Mesodermal cell (in vitro differentiated cells): ENCODE results near the gene IL36B.

ENCODE experiments used
- H3K27ac ChIP-seq: 2 replicates; pipeline ENCODE4 v1.7.0; 2013; ENCODE audit warnings: mild to moderate bottlenecking, low read depth, low read length, moderate library complexity; ENCODE audit not compliant: severe bottlenecking
- H3K36me3 ChIP-seq: 2 replicates; pipeline ENCODE4 v1.7.1; 2013; ENCODE audit warnings: mild to moderate bottlenecking, low read length, moderate library complexity; ENCODE audit not compliant: control insufficient read depth, insufficient read depth
- H3K4me1 ChIP-seq: one replicate; pipeline ENCODE4 v1.7.1; 2013; ENCODE audit warnings: mild to moderate bottlenecking, low read length; ENCODE audit not compliant: insufficient read depth, control insufficient read depth, poor library complexity, severe bottlenecking
- H3K4me3 ChIP-seq: 2 replicates; pipeline ENCODE4 v1.7.0; 2013; ENCODE audit warnings: low read length, control low read depth, mild to moderate bottlenecking; ENCODE audit not compliant: insufficient read depth, poor library complexity, severe bottlenecking; ENCODE audit errors: extremely low read depth
- H3K9me3 ChIP-seq: 2 replicates; pipeline ENCODE4 v1.7.1; 2013; ENCODE audit warnings: mild to moderate bottlenecking, low read length, moderate library complexity; ENCODE audit not compliant: control insufficient read depth
- WGBS, 2 experiments: methylation state at CpG; one replicate each; pipeline ENCODE4 v1.1.5; 2013; ENCODE audit warnings: missing lambda C conversion rate in 2 of 2; ENCODE audit not compliant: insufficient coverage in 2 of 2; 5-methylcytosine and 5-hydroxymethylcytosine counted together

IL36B gene

DNA sequence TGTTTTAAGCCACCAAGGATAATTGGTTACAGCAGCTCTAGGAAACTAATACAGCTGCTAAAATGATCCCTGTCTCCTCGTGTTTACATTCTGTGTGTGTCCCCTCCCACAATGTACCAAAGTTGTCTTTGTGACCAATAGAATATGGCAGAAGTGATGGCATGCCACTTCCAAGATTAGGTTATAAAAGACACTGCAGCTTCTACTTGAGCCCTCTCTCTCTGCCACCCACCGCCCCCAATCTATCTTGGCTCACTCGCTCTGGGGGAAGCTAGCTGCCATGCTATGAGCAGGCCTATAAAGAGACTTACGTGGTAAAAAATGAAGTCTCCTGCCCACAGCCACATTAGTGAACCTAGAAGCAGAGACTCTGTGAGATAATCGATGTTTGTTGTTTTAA is 11.6 kb upstream of the IL36B start:
- Histone ChIP-seq H3K36me3 (no peaks in the 10 kb centered on the region), H3K4me1 (no peaks in the 10 kb centered on the region), H3K4me3 (no peak overlapping the region), H3K9me3 (no peaks in the 10 kb centered on the region), H3K27ac (no peak overlapping the region)
- WGBS, 2 experiments: 72 to 77% methylated on average over 2 to 4 of the region's 5 CpGs

DNA sequence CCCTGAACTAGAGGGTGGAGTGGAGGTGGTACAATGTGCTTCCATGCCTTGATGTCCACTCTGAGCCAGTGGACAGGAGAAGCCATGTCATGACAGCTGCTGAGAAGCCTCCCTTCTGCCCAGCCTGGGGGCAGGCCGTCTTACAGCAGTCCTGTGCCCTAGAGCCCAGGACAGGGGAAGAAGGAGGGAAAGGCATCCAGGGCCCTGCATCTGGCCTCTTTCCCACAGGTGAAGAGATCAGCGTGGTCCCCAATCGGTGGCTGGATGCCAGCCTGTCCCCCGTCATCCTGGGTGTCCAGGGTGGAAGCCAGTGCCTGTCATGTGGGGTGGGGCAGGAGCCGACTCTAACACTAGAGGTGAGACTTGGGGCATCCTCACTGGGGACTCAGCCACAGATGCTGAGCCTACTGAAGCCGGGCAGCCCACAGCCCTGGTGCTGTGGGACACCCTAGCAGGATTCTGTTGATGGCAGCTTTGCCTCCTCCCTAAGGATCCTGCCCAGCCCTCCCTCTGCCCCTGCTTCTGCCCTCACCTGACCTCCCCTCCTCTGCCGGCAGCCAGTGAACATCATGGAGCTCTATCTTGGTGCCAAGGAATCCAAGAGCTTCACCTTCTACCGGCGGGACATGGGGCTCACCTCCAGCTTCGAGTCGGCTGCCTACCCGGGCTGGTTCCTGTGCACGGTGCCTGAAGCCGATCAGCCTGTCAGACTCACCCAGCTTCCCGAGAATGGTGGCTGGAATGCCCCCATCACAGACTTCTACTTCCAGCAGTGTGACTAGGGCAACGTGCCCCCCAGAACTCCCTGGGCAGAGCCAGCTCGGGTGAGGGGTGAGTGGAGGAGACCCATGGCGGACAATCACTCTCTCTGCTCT is 9.5 kb upstream of the IL36B start:
- Histone ChIP-seq H3K27ac (no peak overlapping the region), H3K4me1 (no peaks in the 10 kb centered on the region), H3K4me3 (no peak overlapping the region), H3K36me3 (no peaks in the 10 kb centered on the region), H3K9me3 (no peaks in the 10 kb centered on the region)
- 81 to 90% methylated on average over 13 to 16 of the region's 18 CpGs for WGBS, 2 experiments

DNA sequence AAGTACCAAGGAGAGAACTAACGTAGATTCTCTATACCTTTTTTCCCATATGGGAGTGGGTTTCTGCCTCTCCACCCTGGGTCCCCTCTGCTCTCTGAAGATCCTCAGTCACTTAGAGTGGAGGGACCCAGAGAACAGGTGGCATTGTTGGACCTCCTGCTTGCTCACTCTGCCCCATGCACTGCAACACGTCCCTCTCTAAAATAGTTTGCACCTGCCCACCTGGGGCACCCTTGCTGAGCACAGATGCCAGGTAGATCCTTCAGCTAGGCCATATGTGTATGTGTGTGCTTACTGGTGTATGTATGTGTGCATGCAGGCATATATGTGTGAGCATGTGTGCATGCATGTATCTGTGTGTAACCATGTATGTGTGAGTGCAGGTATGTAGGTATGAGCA is 8.6 kb upstream of the IL36B start:
- H3K4me3 ChIP-seq: no peak overlapping the region
- no peaks in the 10 kb centered on the region for H3K9me3 ChIP-seq
- WGBS, 2 experiments: no CpG with 5 or more reads among the region's 2 CpGs
- no peaks in the 10 kb centered on the region for H3K36me3 ChIP-seq
- no peak overlapping the region for H3K27ac ChIP-seq
- H3K4me1 ChIP-seq: no peaks in the 10 kb centered on the region

DNA sequence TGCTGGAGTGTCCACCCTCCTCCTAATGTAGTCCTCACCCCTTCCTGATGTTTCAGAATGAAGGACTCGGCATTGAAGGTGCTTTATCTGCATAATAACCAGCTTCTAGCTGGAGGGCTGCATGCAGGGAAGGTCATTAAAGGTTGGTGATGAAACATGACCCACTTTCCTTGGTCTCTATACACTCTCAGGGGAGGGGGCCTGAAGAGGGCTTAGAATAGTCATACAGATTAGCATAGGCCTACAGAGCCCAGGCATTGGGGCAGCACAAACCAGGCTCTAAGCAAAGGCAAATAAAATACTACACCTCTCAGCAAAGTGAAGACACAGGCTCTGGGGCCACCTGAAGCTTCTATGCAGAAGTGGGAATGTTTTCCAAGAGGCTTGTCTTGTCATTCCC is 8.1 kb upstream of the IL36B start:
- WGBS, 2 experiments: 60% methylated on average over 1 of the region's 1 CpG; no CpG with 5 or more reads in 1 of the 2 experiments
- Histone ChIP-seq H3K4me3 (no peak overlapping the region), H3K36me3 (no peaks in the 10 kb centered on the region), H3K27ac (no peak overlapping the region), H3K4me1 (no peaks in the 10 kb centered on the region), H3K9me3 (no peaks in the 10 kb centered on the region)

DNA sequence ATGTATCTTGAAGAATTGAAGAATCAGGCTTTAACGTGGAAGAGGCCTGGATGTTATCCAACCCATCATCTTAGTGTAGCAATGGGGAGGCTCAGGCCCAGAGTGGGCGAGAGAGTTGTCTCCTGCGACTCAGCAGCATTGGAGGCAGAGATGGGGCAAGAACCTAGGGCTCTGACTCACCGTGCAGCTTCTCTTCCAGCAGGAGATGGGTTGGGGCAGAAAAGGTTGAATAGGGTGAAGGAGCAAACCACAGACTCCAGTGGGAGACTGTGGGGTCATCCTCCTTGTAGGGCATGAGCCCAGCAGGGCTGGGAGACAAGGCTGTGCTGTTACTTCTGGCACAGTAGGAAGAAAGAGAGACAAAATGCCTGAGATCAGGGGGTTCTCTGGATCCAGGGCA is 7.7 kb upstream of the IL36B start:
- Histone ChIP-seq H3K4me1 (no peaks in the 10 kb centered on the region), H3K27ac (no peak overlapping the region), H3K36me3 (no peaks in the 10 kb centered on the region), H3K9me3 (no peaks in the 10 kb centered on the region), H3K4me3 (no peak overlapping the region)
- WGBS, 2 experiments: 76 to 78% methylated on average over 3 to 4 of the region's 4 CpGs

DNA sequence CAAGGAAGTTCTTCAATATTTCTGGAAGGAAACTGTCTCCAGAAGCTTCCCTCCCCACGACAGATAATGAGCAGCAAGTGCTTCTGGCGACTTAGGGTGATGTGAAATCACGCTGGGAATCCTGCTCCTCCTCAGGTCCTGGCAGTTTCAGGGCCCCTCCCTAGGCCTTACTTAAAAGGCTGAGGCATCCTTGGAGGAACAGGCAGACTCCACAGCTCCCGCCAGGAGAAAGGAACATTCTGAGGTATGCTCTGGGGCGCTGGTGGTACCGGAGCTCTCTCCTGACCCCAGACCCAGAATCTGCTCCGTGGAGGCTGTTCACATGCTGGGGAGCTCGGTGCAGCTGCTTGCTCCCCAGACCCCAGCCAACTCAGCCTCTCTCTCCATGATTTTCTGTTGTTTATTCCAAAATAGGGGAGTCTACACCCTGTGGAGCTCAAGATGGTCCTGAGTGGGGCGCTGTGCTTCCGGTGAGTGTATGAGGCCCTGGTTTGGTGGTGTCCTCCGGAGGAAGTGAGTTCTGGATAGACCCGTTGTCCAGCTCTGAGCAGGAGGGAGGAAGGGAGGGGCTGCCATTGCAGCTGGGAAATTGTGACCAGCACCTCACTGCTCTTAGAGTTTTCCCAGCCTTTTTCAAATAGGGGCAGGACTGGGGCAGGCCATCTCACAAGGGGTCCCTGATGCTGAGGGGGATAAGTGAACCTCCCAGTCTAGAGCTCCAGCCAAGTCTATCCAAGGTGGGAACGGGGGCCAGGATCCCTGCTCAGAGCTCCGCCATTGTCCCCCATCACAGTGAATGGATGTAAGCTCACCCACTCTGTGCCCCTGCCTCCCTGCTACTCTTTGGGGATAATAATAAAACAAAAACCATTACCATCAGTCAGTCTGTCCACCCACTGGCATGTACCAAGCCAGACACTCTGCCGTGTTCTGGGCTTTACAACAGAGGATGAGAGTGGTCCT is 6.6 kb upstream of the IL36B start, which contains the start of gene IL36RN:
TSS of gene IL36RN (plus strand) at position 201 of the 963 bp plus-strand sequence. CDS start at position 442, 241 bp downstream.
- WGBS, 2 experiments: 83 to 89% methylated on average over 10 to 14 of the region's 15 CpGs

DNA sequence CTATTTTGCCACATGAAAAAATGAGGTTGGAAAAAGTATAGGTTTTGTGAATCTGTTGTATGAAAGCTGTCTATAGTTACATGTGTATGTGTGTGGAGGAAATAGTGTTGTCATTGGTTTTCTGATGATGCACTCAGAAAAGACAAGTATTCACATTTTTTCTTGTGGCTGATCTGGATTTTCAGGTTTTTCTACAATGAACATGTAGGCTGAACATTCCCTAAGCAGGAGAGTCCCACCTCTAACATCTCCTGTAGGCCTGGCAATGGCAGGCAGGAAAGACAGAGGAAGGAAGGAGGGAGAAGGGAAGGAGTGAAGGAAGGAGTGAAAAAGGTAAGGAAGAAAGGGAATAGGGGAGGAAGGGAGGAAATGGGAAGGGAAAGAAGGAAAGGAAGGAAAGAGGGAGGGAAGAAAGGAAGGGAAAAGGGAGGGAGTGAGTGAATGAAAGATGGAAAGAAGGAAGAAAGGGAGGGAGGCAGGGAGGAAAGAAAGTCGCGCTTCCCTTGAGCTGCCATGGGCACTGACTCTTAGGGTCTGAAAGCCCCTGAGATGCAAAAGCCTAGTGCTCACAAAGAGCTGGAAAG is 5.8 kb upstream of the IL36B start:
- Histone ChIP-seq H3K4me3 (no peak overlapping the region), H3K27ac (no peak overlapping the region), H3K4me1 (no peaks in the 10 kb centered on the region), H3K9me3 (peaks cover 9% of the 10 kb centered on the region), H3K36me3 (no peaks in the 10 kb centered on the region)
- WGBS, 2 experiments: 68 to 79% methylated on average over 2 of the region's 2 CpGs

More for the DNA sequence above, 6.6 kb upstream of the IL36B start, which contains the start of gene IL36RN:
- Histone ChIP-seq H3K4me1 (no peaks in the 10 kb centered on the region), H3K36me3 (no peaks in the 10 kb centered on the region), H3K27ac (no peak within 1 kb of the TSS), H3K9me3 (peaks cover 2% of the 10 kb centered on the region), H3K4me3 (no peak within 1 kb of the TSS)

DNA sequence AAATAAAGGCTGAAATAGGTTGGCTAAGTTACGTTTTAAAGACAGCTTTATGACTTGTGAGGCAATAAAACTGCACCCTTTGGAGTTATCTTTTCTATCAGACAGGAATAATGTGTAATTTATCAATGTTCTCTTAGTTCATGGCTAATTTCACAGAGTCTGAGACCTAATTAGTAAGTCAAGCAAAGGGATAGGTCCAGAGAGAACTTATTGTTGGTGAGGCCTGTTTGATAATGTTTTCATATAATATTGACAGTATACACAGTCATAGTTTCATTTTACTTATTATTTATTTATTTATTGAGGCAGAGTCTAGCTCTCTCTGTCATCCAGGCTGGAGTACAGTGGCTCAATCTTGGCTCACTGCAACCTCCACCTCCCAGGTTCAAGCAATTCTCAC is 4.5 kb upstream of the IL36B start:
- WGBS, 2 experiments: 75 to 80% methylated on average over 1 of the region's 1 CpG
- no peaks in the 10 kb centered on the region for H3K4me1 ChIP-seq
- no peak overlapping the region for H3K4me3 ChIP-seq
- H3K27ac ChIP-seq: no peak overlapping the region
- peaks cover 12% of the 10 kb centered on the region for H3K9me3 ChIP-seq
- no peaks in the 10 kb centered on the region for H3K36me3 ChIP-seq

DNA sequence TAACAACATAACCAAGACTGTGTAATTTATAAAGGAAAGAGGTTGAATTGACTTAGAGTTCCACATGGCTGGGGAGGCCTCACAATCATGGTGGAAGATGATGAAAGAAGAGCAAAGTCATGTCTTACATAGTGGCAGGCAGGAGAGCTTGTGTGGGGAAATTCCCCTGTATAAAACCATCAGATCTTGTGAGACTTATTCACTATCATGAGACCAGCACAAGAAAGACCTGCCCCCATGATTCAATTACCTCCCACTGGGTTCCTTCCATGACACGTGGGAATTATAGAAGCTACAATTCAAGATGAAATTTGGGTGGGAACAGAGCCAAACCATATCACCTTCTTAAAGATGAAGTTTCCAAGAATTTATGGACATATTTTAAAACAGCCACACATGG is 3.9 kb upstream of the IL36B start:
- peaks cover 12% of the 10 kb centered on the region for H3K9me3 ChIP-seq
- no peak overlapping the region for H3K4me3 ChIP-seq
- no peak overlapping the region for H3K27ac ChIP-seq
- no peaks in the 10 kb centered on the region for H3K4me1 ChIP-seq
- H3K36me3 ChIP-seq: no peaks in the 10 kb centered on the region
- no CpG with 5 or more reads among the region's 1 CpG for WGBS, 2 experiments

DNA sequence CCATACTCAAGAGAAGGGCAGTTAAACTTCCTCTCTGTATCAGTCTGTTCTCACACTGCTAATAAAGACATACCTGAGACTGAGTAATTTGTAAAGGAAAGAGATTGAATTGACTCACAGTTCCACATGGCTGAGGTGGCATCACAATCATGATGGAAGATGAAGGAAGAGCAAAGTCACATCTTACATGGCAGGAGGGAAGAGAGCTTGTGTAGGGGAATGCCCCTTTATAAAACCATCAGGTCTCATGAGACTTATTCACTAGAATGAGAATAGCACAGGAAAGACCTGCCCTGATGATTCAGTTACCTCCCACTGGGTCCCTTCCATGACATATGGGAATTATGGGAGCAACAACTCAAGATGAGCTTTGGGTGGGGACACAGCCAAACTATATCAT is 1.4 kb upstream of the IL36B start:
- Histone ChIP-seq H3K4me1 (no peaks in the 10 kb centered on the region), H3K36me3 (no peaks in the 10 kb centered on the region), H3K4me3 (no peak overlapping the region), H3K27ac (no peak overlapping the region), H3K9me3 (peaks cover 12% of the 10 kb centered on the region)
